Thoracic aorta (tissue), 2 donors: ENCODE measurements around the gene TNS3. TPM values are rescaled to one million over a fixed set of nuclear protein-coding genes. Genes with fewer than 3 reads are reported as not detected.

Experiments
- ATAC-seq: fragments of 150-250 bp; one replicate; pipeline ENCODE4 v1.8.0; 2017; ENCODE audit warnings: low read depth; ENCODE audit not compliant: insufficient number of reproducible peaks, low FRiP score
- DNase-seq: peaks from one replicate; pipeline ENCODE4 v3.0.0-alpha.2; 2020; ENCODE audit warnings: low spot score
- H3K27ac ChIP-seq, 2 donors: fragments of 200-600 bp; sonication (generic); 1 replicate in 1 of 2; 2 replicates in 1 of 2; pipeline ENCODE4 v1.5.1; 2016; ENCODE audit warnings: mild to moderate bottlenecking in 2 of 2, moderate library complexity in 2 of 2
- H3K27me3 ChIP-seq: fragments of 200-600 bp; sonication (generic); replicated peaks from 2 replicates; pipeline ENCODE4 v1.6.0; 2016; ENCODE audit warnings: mild to moderate bottlenecking; ENCODE audit not compliant: insufficient read depth
- H3K36me3 ChIP-seq: fragments of 200-600 bp; sonication (generic); one replicate; pipeline ENCODE4 v1.5.1; 2016
- H3K4me1 ChIP-seq, 2 donors: fragments of 200-600 bp; sonication (generic); 1 replicate in 1 of 2; 2 replicates in 1 of 2; pipeline versions ENCODE4 v1.5.1 to v1.6.0; 2016; ENCODE audit warnings: low read depth in 2 of 2, mild to moderate bottlenecking in 1 of 2; ENCODE audit not compliant: control insufficient read depth in 1 of 2
- H3K4me3 ChIP-seq: fragments of 200-600 bp; sonication (generic); 2 replicates; pipeline ENCODE4 v1.5.1; 2016; ENCODE audit warnings: mild to moderate bottlenecking
- H3K9me3 ChIP-seq: fragments of 200-600 bp; sonication (generic); 2 replicates; pipeline ENCODE4 v1.5.1; 2016
- CTCF ChIP-seq: fragments of 200-600 bp; sonication (generic); IDR thresholded peaks from one replicate; pipeline ENCODE4 v1.5.1; 2019; ENCODE audit warnings: antibody characterized with exemption
- total RNA-seq, 2 donors: library from RNA; depleted of rRNA; stranded (reverse); fragments of >200 nt; gene quantifications; one replicate each; pipeline versions ENCODE4 v1.1.0 to v1.2.3, GENCODE V29; 2016

TNS3 gene
- total RNA-seq, 2 donors from 2014 or later = 138 to 151 TPM

DNA sequence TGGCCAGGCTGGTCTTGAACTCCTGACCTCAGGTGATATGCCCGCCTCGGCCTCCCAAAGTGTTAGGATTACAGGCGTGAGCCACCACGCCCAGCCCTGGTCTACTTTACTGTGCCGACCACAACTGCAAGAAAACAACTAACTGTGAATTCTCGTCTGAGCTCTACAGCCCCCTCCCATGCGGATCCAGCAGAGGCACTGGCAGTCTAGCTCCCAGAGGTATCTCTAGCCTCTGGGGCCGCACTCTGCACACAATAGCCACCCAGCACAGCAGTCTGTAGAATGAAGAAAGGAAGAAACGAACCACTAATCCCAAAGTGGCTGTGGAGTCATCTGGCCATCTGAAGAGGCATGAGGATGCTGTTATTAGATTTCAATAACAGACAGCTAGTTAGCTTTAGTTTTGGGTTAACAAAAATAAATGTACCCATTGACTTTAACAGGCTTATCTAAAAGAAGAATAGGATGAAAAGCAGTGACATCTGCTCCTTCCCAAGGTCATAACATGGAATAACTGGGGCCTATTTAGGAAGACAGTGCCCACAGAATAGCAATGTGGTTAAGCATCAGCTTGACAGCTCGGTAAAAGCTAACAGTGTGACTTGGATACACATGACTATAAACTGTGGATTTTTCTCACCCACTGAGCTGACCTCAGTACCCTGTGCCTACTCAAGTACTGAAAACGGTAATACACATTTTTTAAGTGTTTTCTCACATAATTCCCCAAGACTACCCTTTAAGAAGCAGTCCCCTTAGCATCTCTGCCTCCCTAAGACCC is 131.9 kb downstream of the TNS3 start:
- no peak for TF ChIP-seq CTCF
- ATAC-seq (no peak), DNase-seq (no peak)
- no peaks in the 10 kb centered on the region for H3K9me3 ChIP-seq
- H3K27ac ChIP-seq = peak overlapping the region; percentile 54 to 61
- H3K4me3 ChIP-seq = no peak overlapping the region
- no peaks in the 10 kb centered on the region for H3K27me3 ChIP-seq
- no peaks in the 10 kb centered on the region for H3K36me3 ChIP-seq
- peaks cover 44 to 80% of the 10 kb centered on the region in 2 donors for H3K4me1 ChIP-seq

DNA sequence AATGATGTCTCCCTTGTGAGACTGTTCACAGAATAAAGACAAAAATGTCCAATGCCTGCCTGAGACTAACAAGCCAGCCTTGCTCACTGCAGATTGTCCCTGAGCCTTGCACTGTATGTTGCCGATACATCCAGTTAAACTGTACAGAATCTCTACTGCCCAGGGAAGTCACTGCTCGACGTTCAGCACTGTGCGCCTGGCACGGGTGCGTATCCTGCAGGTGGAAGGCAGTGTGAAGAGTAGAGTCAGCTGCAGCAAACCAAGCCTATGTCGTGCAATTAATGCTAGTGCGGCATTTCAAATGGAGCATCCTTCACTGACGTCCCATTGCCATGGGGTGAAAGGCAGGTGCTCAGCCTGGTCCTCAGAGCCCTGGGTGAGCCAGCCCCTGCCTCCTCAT is 132.9 kb downstream of the TNS3 start:
- Histone ChIP-seq H3K36me3 (no peaks in the 10 kb centered on the region), H3K4me1 (peaks cover 39 to 77% of the 10 kb centered on the region in 2 donors)
- no peak for DNase-seq

DNA sequence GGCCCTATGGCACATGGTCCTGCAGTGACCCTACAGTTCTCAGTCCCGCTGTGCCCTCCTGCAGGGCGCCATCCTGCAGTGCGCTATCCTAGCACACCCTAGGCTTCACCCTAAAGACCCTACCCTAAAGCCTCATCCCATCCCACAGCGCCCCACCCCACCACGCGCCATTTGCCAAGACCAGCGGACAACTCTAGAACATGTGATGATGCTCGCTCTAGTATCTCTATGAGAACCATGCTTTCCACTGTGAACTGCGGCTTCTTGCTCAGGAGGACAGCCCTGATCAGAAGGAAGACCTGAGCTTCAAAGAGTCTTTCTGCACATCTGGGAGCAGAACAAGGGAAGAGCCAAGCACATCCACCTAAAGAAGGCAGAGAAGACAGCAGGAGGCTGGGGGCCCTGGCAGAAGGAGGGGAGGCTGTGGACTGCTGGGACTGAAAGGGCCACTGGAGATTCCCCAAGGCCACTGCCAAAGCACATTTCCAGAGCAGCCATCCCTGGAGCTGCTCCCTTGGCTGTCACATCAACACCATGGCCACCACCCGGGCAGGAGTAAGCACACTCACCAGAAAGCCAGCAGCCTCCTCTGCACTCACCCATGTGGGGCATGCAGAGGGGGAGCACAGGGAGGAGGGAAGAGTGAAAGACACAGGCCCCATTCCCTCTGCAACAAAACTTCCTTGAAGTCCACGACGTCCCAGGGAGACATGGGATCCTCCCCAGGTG is 134.1 kb downstream of the TNS3 start:
- DNase-seq = no peak
- H3K36me3 ChIP-seq = no peaks in the 10 kb centered on the region
- no peaks in the 10 kb centered on the region for H3K9me3 ChIP-seq
- ATAC-seq = no peak
- peaks cover 30 to 72% of the 10 kb centered on the region in 2 donors for H3K4me1 ChIP-seq
- no peak overlapping the region for H3K27ac ChIP-seq
- no peak for TF ChIP-seq CTCF
- H3K27me3 ChIP-seq = no peaks in the 10 kb centered on the region
- H3K4me3 ChIP-seq = no peak overlapping the region

More for the DNA sequence above, 132.9 kb downstream of the TNS3 start:
- Histone ChIP-seq H3K27ac (no peak overlapping the region), H3K4me3 (no peak overlapping the region), H3K9me3 (no peaks in the 10 kb centered on the region), H3K27me3 (no peaks in the 10 kb centered on the region)
- ATAC-seq = no peak
- no peak for TF ChIP-seq CTCF

GRCh38 chr7:47446871-47447466 is 134.9 kb downstream of the TNS3 start:
- H3K27me3 ChIP-seq = no peaks in the 10 kb centered on the region
- H3K4me3 ChIP-seq = no peak overlapping the region
- no peak overlapping the region for H3K27ac ChIP-seq
- H3K9me3 ChIP-seq = no peaks in the 10 kb centered on the region
- TF ChIP-seq CTCF = no peak
- DNase-seq (no peak), ATAC-seq (no peak)
- no peaks in the 10 kb centered on the region for H3K36me3 ChIP-seq
- peaks cover 22 to 67% of the 10 kb centered on the region in 2 donors for H3K4me1 ChIP-seq
